RWPE1 (cell line): ENCODE results near the gene CASP10.

Source experiments
- CTCF ChIA-PET: fragments of 350-600 bp; sonication (Branson Sonifier 250); formaldehyde crosslinking; extraction: SDS; loops from one replicate; lab custom pipeline; 2021; lab: Yijun Ruan, JAX
- POLR2A ChIA-PET: fragments of 400-600 bp; formaldehyde crosslinking; extraction: SDS; loops from one replicate; lab custom pipeline; 2020; ENCODE audit warnings: antibody characterized with exemption; ENCODE audit not compliant: low non-redundant PET; lab: Yijun Ruan, JAX
- DNase-seq: peaks from one replicate; pipeline ENCODE4 v3.0.0; 2012; ENCODE audit warnings: low spot score
- H3K27ac ChIP-seq: fragments of 450-650 bp; 2 replicates; pipeline ENCODE4 v1.5.1; 2017
- CTCF ChIP-seq: fragments of 450-650 bp; conservative IDR thresholded peaks from 2 replicates; pipeline ENCODE4 v1.5.1; 2017; ENCODE audit warnings: low read depth, mild to moderate bottlenecking

The CASP10 gene

GRCh38 chr2:201218780-201219179, 35.8 kb downstream of the CASP10 start:
- POLR2A ChIA-PET: no interaction called here
- no peak for DNase-seq

DNA sequence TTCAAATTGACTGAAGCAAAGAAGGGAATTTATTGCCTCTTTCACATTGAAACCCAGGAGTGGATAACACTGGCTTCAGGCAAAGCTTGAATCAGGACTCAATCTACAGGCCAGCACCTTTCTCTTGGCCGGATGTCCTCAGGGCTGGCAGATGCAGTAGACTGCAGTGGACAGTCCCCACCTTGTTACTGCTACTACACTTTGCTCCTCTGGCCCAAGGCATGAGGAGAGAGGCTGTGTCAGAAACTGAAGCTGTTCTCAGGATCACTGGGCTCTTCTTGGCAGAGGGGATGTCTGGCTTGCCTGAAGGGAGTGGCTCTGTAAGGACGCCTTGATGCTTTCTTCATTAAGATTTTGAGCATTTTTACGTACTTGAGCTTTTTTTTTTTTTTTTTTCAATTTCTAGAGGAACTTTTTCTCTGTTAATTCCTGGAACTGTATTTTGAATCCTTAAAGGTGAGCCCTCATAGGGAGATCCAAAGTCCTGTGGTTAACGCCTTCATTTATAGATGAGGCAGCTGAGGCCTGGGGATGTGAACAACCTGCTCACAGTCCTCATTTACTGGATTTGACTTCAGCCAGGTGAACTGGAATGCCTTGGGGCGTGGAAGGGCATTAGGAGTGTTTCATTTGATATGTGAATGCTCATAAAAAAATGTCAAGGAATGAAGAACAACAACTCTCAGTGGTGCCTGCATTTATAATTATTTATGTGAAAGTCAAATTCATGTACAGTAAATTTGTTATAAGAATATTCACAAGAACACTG, 36.6 kb downstream of the CASP10 start:
- TF ChIP-seq CTCF: no peak
- no peak overlapping the region for H3K27ac ChIP-seq
- POLR2A ChIA-PET: no interaction called here
- DNase-seq: peak; percentile 28
- CTCF ChIA-PET: interaction anchor here (2.7 kb wide), 1 partner anchor 13 kb away, joined by 11 read pairs; no protein-coding TSS in a partner anchor

More at GRCh38 chr2:201218780-201219179, 35.8 kb downstream of the CASP10 start:
- H3K27ac ChIP-seq: no peak overlapping the region
- TF ChIP-seq CTCF: no peak
- CTCF ChIA-PET: interaction anchor here (2.7 kb wide), 1 partner anchor 13 kb away, joined by 11 read pairs; no protein-coding TSS in a partner anchor

DNA sequence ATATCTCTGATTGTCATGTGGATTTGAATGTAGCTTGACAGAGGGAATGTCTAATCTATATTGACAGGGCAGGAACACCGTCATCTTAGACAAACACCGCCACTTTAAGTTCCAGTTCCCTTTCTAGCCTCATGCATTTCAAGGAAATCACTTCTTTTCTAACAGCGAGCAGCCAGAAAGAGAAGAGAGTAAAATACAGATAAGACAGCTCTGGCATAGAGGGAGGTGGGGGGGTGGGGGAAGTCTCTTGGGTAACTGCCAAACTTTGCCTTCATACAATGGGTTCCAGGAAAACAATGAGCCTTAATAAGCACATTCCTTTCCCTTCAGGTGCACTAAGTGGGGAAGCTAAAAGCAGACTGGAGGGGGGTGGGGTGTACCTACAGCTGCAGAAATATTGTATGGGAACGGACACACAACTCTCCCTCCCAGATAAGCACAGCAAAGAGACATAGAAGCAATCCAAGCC, 37.2 kb downstream of the CASP10 start:
- peak; percentile 38 for DNase-seq
- ChIA-PET POLR2A (no interaction called here), CTCF (interaction anchor here (1.0 to 2.7 kb wide), 2 partner anchors 10 to 12 kb away, joined by 3 to 11 read pairs; no protein-coding TSS in a partner anchor)
- TF ChIP-seq CTCF: no peak
- H3K27ac ChIP-seq: no peak overlapping the region

GRCh38 chr2:201223089-201224073, 40.4 kb downstream of the CASP10 start:
- no peak for DNase-seq
- ChIA-PET POLR2A (no interaction called here), CTCF (interaction anchor here (0.6 to 0.8 kb wide), 2 partner anchors 13 to 46 kb away, joined by 3 to 4 read pairs; no protein-coding TSS in a partner anchor)
- no peak for TF ChIP-seq CTCF
- H3K27ac ChIP-seq: no peak overlapping the region

GRCh38 chr2:201228271-201228911, 45.5 kb downstream of the CASP10 start:
- POLR2A ChIA-PET: no interaction called here

More at GRCh38 chr2:201228271-201228911, 45.5 kb downstream of the CASP10 start:
- CTCF ChIA-PET: interaction anchor here (0.5 to 1.1 kb wide), 3 partner anchors 136 to 323 kb away, joined by 3 to 4 read pairs (median 3); no protein-coding TSS in a partner anchor
- TF ChIP-seq CTCF: no peak
- no peak for DNase-seq
- no peak overlapping the region for H3K27ac ChIP-seq
